IPS DF 6.9 (cell line): Measurements from ENCODE around the gene POSTN.
"Not testable (repeated sequence)": the region's sequence is repeated elsewhere in the genome, so short reads cannot be mapped to it uniquely, and the experiment has no call there.

Source experiments
- DNase-seq: peaks from one replicate; pipeline ENCODE4 v3.0.0-alpha.2; 2013; ENCODE audit warnings: low read depth, low spot score
- H3K27ac ChIP-seq: one replicate; pipeline ENCODE4 v1.5.1; 2013; ENCODE audit warnings: low read length, control low read depth
- H3K27me3 ChIP-seq: 2 replicates; pipeline ENCODE4 v1.6.1; 2013; ENCODE audit warnings: mild to moderate bottlenecking, low read length; ENCODE audit not compliant: control insufficient read depth, insufficient read depth
- H3K36me3 ChIP-seq: 2 replicates; pipeline ENCODE4 v1.6.1; 2013; ENCODE audit warnings: low read length; ENCODE audit not compliant: control insufficient read depth, insufficient read depth
- H3K4me1 ChIP-seq: 2 replicates; pipeline ENCODE4 v1.6.1; 2013; ENCODE audit warnings: low read length; ENCODE audit not compliant: control insufficient read depth, insufficient read depth
- H3K4me3 ChIP-seq: 2 replicates; pipeline ENCODE4 v1.5.1; 2013; ENCODE audit warnings: mild to moderate bottlenecking, low read length
- H3K9me3 ChIP-seq: 2 replicates; pipeline ENCODE4 v1.6.1; 2013; ENCODE audit warnings: low read length, inconsistent platforms; ENCODE audit not compliant: control insufficient read depth, insufficient read depth
- WGBS: extraction: QIAGEN DNeasy Blood & Tissue Kit; methylation state at CpG from one replicate; pipeline ENCODE4 v1.1.7; 2013; ENCODE audit warnings: mixed read lengths, missing lambda C conversion rate; ENCODE audit not compliant: insufficient read length, insufficient coverage; 5-methylcytosine and 5-hydroxymethylcytosine counted together

POSTN gene

DNA sequence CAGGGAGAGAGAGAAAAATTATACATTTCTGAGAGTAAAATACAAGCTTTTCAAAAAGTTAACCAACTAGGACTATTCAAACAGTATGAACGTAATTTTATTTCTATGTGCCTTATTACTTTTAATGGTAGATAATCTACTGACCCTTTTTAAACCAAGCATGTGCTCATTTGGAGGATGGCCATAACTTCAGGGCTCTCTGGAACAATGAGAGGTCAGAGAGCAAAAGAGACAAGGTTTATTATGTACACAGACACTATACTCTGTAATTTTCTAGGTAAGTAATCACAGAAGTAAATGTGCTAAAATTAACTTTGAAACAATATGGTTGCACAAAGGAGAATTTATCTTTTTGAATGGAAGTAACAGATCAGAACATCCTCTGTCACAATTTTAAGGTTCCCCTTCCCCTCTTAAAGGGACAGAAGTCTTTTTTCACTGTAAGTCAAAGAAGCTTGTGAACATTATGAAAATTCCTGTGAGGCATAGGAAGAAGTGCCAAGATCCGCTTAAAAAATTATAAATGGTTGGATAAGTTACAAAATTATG lies 1.0 kb downstream of the POSTN start:
- Histone ChIP-seq H3K36me3 (no peaks in the 10 kb centered on the region), H3K27me3 (no peaks in the 10 kb centered on the region), H3K9me3 (no peaks in the 10 kb centered on the region), H3K4me3 (no peak overlapping the region), H3K4me1 (no peaks in the 10 kb centered on the region), H3K27ac (no peak overlapping the region)
- WGBS, result no CpG with 5 or more reads among the region's 2 CpGs
- DNase-seq, result no peak

DNA sequence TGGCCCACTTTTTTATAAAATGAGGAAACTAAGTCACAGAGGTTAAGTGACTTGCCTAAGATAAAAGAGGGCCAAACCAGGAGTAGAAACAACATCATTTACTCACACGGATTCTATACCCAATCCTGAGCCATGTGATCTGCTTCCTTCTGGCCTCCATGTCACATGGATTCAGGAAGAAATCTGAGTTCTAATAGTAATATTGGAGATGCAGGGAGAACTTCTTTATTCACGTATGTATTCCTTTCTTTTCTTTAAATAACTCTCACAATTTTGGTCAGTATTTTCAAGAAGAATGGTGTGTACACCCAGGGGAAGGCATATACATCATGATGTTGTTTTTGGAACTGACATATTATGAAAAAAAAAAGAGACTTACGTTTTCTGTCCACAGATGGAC lies 1.8 kb downstream of the POSTN start:
- Histone ChIP-seq H3K36me3 (no peaks in the 10 kb centered on the region), H3K4me3 (no peak overlapping the region), H3K9me3 (no peaks in the 10 kb centered on the region), H3K27me3 (no peaks in the 10 kb centered on the region), H3K4me1 (no peaks in the 10 kb centered on the region), H3K27ac (no peak overlapping the region)
- no peak for DNase-seq
- no CpG with 5 or more reads among the region's 3 CpGs for WGBS

DNA sequence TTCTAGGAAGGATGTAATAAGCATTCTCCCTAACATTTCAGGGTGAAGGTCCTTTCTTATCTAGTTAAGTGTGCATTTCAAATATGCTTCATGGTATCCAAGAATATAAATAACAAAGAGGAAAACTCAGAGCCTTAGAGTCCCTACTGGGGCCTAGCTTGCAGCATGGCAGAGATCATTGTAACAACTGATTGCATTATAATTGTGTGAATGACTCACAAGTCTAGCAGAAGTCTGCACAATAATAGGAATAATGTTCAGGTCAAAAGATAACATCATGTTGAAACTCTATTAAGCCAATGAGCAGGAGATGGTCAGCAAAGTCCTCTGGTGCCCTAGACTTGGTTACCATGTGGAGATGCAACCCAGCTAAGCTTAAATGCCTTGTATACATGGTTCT lies 3.4 kb downstream of the POSTN start:
- Histone ChIP-seq H3K4me3 (no peak overlapping the region), H3K4me1 (no peaks in the 10 kb centered on the region), H3K27ac (no peak overlapping the region), H3K9me3 (no peaks in the 10 kb centered on the region), H3K36me3 (no peaks in the 10 kb centered on the region), H3K27me3 (no peaks in the 10 kb centered on the region)
- peak; percentile 16 for DNase-seq

DNA sequence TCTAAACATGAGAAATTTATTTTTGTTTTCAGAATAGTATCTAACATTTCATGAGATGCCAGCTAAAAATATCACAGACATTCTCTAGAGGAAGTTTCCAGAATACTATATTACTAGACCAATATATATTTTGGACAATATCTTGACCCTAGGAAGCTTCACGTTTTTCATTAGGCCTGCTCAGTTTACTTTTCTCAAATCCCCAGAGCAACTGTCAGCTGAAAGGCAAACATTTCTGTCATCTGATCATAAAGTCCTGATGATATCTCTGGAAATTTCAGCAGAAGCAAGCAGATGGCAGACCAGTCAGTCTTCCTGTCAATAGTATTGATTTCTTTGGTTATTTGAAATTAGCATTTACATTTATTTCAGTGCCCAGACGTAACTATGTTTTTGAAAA lies 4.0 kb downstream of the POSTN start:
- H3K4me1 ChIP-seq, result no peaks in the 10 kb centered on the region
- H3K9me3 ChIP-seq, result no peaks in the 10 kb centered on the region
- WGBS, result no CpG with 5 or more reads among the region's 2 CpGs
- no peak overlapping the region for H3K4me3 ChIP-seq
- no peak for DNase-seq
- H3K36me3 ChIP-seq, result no peaks in the 10 kb centered on the region
- H3K27ac ChIP-seq, result no peak overlapping the region
- H3K27me3 ChIP-seq, result no peaks in the 10 kb centered on the region

DNA sequence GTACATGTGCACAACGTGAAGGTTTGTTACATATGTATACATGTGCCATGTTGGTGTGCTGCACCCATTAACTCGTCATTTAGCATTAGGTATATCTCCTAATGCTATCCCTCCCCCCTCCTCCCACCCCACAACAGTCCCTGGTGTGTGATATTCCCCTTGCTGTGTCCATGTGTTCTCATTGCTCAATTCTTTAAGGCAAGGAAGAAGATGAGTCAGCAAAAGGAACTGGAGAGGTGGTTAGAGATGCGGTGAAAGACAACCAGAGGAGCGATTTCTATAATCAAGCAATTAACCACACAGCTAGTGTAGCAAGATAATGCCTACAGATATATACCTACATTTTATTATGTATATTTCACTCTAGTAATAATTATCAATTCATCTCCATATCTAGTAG lies 9.2 kb downstream of the POSTN start:
- H3K36me3 ChIP-seq, H3K4me1 ChIP-seq, H3K27ac ChIP-seq, H3K9me3 ChIP-seq, H3K27me3 ChIP-seq, H3K4me3 ChIP-seq, DNase-seq: not testable (repeated sequence)
- WGBS, result no CpG with 5 or more reads among the region's 4 CpGs

DNA sequence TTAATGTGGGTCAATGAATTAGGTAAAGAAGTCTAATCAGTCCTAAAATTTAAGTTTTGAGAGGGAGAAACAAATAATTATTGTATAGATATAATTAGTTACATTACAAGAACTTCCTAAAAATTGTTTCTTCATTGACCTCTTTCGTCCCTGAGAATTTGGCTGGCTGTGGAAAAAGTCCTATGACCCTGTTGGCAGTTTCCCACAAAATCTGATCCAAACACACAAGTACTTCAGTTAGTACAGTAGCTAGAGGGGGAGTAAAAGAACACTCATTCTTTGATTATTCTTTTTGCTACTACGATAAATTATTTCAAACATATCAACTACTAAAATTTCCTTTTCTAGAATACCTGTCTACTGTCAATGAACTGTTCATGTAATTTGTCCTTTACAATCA lies 11.3 kb downstream of the POSTN start:
- 100% methylated on average over 1 of the region's 2 CpGs for WGBS
- DNase-seq, result no peak
- no peak overlapping the region for H3K27ac ChIP-seq

DNA sequence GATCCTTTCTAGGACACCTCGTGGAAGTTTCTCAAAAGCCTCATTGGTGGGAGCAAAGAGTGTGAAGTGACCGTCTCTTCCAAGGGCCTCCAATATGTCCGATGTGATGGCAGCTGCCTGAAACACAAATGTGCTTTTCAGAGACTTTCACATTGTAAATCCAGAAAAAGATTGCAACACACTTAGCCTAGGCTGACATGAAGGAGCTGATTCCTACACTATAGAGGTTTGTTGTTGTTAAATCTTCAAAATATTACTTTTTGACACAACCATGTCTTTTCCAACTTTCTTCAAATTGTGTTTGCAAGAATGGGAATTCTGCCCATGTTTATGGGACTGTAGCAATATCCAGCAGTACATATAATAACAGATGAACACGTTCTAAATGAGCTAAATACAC lies 12.4 kb downstream of the POSTN start:
- Histone ChIP-seq H3K4me3 (no peak overlapping the region), H3K27ac (no peak overlapping the region), H3K36me3 (no peaks in the 10 kb centered on the region), H3K4me1 (no peaks in the 10 kb centered on the region), H3K27me3 (no peaks in the 10 kb centered on the region), H3K9me3 (no peaks in the 10 kb centered on the region)
- no CpG with 5 or more reads among the region's 4 CpGs for WGBS
- no peak for DNase-seq

More for the DNA sequence above, 11.3 kb downstream of the POSTN start:
- Histone ChIP-seq H3K36me3 (no peaks in the 10 kb centered on the region), H3K4me1 (no peaks in the 10 kb centered on the region), H3K27me3 (no peaks in the 10 kb centered on the region), H3K4me3 (no peak overlapping the region), H3K9me3 (no peaks in the 10 kb centered on the region)

DNA sequence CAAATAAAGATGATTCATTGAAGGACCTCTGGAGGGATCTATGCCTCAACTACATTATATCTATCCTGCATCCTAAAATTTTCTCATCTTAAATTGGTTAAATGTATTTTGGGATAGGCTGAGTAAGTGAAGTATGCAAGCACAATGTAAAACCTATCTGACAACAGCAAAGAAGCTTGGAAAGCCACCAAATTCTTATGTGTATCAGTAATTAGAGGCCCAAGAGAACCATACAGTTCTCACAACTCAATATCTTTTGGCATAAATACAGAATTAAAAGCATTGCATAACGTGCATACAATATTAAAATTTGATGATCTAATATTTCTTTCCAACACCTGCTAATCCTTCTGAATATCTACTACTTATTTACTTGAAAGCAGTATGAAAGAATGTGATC lies 13.0 kb downstream of the POSTN start:
- Histone ChIP-seq H3K4me1 (no peaks in the 10 kb centered on the region), H3K36me3 (no peaks in the 10 kb centered on the region), H3K4me3 (no peak overlapping the region), H3K27me3 (no peaks in the 10 kb centered on the region), H3K9me3 (no peaks in the 10 kb centered on the region), H3K27ac (no peak overlapping the region)
- no CpG with 5 or more reads among the region's 1 CpG for WGBS
- no peak for DNase-seq

DNA sequence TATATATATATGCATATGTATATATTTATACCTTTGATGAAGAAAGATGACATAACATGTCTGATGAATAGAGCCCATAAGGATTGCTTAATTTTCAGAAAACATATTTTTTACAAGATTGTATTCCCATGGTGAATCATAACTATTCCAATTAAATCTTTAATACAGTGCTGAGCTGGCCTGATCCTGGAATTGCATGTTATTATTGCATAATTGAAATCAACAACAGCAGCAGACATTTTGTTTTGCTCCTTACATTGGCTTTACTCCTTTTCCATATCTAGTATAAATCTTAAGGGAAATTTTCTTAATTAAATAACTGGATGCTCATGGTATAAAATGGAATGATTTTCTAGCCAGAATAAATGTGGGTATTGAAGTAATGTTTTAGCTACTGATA lies 22.0 kb downstream of the POSTN start:
- Histone ChIP-seq H3K36me3 (no peaks in the 10 kb centered on the region), H3K4me3 (no peak overlapping the region), H3K27me3 (no peaks in the 10 kb centered on the region), H3K4me1 (no peaks in the 10 kb centered on the region), H3K27ac (no peak overlapping the region), H3K9me3 (no peaks in the 10 kb centered on the region)
- DNase-seq, result no peak

DNA sequence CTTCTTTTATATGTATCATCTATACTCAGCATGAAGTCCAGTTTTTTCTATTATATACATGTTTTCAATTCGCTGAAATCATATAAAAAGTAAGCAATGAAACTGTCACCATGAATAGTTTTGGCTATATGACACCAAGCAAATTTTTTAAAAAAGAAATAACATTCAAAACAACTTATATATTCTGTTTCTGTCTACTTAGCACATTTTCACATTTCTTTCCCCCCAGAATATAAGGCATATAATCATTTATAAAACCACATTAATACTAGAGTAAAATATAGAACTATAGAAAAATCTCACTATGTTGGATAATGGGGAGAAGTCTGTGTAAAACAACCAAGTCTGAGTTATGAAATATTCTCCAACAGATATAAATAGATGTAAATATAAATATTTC lies 33.1 kb downstream of the POSTN start:
- Histone ChIP-seq H3K9me3 (no peaks in the 10 kb centered on the region), H3K4me3 (no peak overlapping the region), H3K36me3 (no peaks in the 10 kb centered on the region), H3K27ac (no peak overlapping the region), H3K4me1 (no peaks in the 10 kb centered on the region), H3K27me3 (no peaks in the 10 kb centered on the region)
- WGBS, result no CpG with 5 or more reads among the region's 1 CpG
- DNase-seq, result no peak

DNA sequence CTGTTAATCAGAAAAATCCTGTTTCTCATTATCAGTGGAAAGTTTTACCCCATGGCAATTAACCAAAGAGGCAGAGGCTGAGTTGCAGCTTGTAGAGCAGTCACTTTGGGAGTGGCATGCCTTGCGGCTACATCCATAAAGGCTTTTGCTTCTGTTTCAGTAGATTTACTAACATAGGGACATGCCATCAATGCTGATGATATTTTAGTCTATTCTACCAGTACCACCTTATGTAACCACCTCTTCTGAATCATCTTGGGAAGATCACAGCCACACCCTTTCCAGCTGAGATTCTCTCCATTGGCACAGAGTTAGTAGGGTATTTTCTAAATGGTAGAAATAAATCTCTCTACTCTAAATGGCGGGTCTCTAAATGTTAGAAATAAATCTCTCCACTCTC lies 37.5 kb downstream of the POSTN start:
- Histone ChIP-seq H3K27me3 (no peaks in the 10 kb centered on the region), H3K9me3 (no peaks in the 10 kb centered on the region), H3K36me3 (no peaks in the 10 kb centered on the region), H3K4me3 (no peak overlapping the region), H3K4me1 (no peaks in the 10 kb centered on the region), H3K27ac (no peak overlapping the region)
- no CpG with 5 or more reads among the region's 2 CpGs for WGBS
- no peak for DNase-seq
